HEK293 (cell line): Measurements from ENCODE around the gene TTLL9.
A peak's percentile ranks its signal among the peaks of the same experiment; 100 is the strongest.

Experiments used
- MEIS1 ChIP-seq: sonication (generic); formaldehyde crosslinking; IDR thresholded peaks from 2 replicates; pipeline ENCODE4 v1.8.1; 2022; ENCODE audit warnings: missing genetic modification reagents, mild to moderate bottlenecking, borderline replicate concordance
- PRDM2 ChIP-seq: fragments of 450-650 bp; formaldehyde crosslinking; IDR thresholded peaks from 2 replicates; pipeline ENCODE4 v1.5.1; 2016; ENCODE audit warnings: missing biosample characterization, missing genetic modification characterization, borderline replicate concordance
- PRDM4 ChIP-seq: fragments of 450-650 bp; formaldehyde crosslinking; IDR thresholded peaks from 2 replicates; pipeline ENCODE4 v1.5.1; 2017; ENCODE audit warnings: missing biosample characterization, missing genetic modification characterization
- TCF7L2 ChIP-seq: IDR thresholded peaks from 2 replicates; pipeline ENCODE4 v1.6.1; 2011; ENCODE audit warnings: low read depth, mild to moderate bottlenecking, inconsistent platforms, low read length, moderate library complexity, borderline replicate concordance
- ZNF114 ChIP-seq: fragments of 450-650 bp; formaldehyde crosslinking; IDR thresholded peaks from 2 replicates; pipeline ENCODE4 v1.5.0; 2017; ENCODE audit warnings: missing biosample characterization, missing genetic modification characterization
- ZNF121 ChIP-seq: fragments of 450-650 bp; formaldehyde crosslinking; IDR thresholded peaks from 2 replicates; pipeline ENCODE4 v1.5.1; 2016; ENCODE audit warnings: missing biosample characterization, missing genetic modification characterization
- ZNF169 ChIP-seq: fragments of 450-650 bp; formaldehyde crosslinking; IDR thresholded peaks from 2 replicates; pipeline ENCODE4 v1.5.1; 2016; ENCODE audit warnings: missing biosample characterization, missing genetic modification characterization
- ZNF174 ChIP-seq: fragments of 450-650 bp; formaldehyde crosslinking; IDR thresholded peaks from 2 replicates; pipeline ENCODE4 v1.5.0; 2017; ENCODE audit warnings: missing biosample characterization, mild to moderate bottlenecking, missing genetic modification characterization
- ZNF175 ChIP-seq: fragments of 450-650 bp; formaldehyde crosslinking; IDR thresholded peaks from 2 replicates; pipeline ENCODE4 v1.5.1; 2016; ENCODE audit warnings: missing biosample characterization, missing genetic modification characterization
- ZNF184 ChIP-seq: fragments of 450-650 bp; IDR thresholded peaks from 2 replicates; pipeline ENCODE4 v1.5.1; 2018; ENCODE audit warnings: missing biosample characterization, mild to moderate bottlenecking, missing genetic modification characterization
- ZNF311 ChIP-seq: fragments of 450-650 bp; formaldehyde crosslinking; IDR thresholded peaks from 2 replicates; pipeline ENCODE4 v1.5.1; 2017; ENCODE audit warnings: missing biosample characterization, missing genetic modification characterization, borderline replicate concordance
- ZNF394 ChIP-seq: fragments of 450-650 bp; formaldehyde crosslinking; IDR thresholded peaks from 2 replicates; pipeline ENCODE4 v1.5.1; 2016; ENCODE audit warnings: missing biosample characterization, missing genetic modification characterization, mild to moderate bottlenecking, moderate library complexity, borderline replicate concordance
- ZNF426 ChIP-seq: fragments of 450-650 bp; formaldehyde crosslinking; IDR thresholded peaks from 2 replicates; pipeline ENCODE4 v1.5.1; 2017; ENCODE audit warnings: missing biosample characterization, missing genetic modification characterization, mild to moderate bottlenecking, inconsistent platforms, moderate library complexity
- ZNF473 ChIP-seq: fragments of 450-650 bp; formaldehyde crosslinking; IDR thresholded peaks from 2 replicates; pipeline ENCODE4 v1.5.1; 2017; ENCODE audit warnings: missing biosample characterization, missing genetic modification characterization
- ZNF510 ChIP-seq: fragments of 450-650 bp; formaldehyde crosslinking; IDR thresholded peaks from 2 replicates; pipeline ENCODE4 v1.5.1; 2018; ENCODE audit warnings: mild to moderate bottlenecking, missing genetic modification characterization, missing biosample characterization; ENCODE audit not compliant: insufficient replicate concordance
- ZNF544 ChIP-seq: fragments of 450-650 bp; formaldehyde crosslinking; IDR thresholded peaks from 2 replicates; pipeline ENCODE4 v1.5.0; 2017; ENCODE audit warnings: missing biosample characterization, missing genetic modification characterization
- ZNF555 ChIP-seq: fragments of 450-650 bp; formaldehyde crosslinking; conservative IDR thresholded peaks from 2 replicates; pipeline ENCODE4 v1.5.1; 2017; ENCODE audit warnings: missing biosample characterization, mild to moderate bottlenecking, missing genetic modification characterization, inconsistent platforms
- ZNF561 ChIP-seq: fragments of 450-650 bp; IDR thresholded peaks from 2 replicates; pipeline ENCODE4 v1.5.1; 2018; ENCODE audit warnings: missing biosample characterization, missing genetic modification characterization, borderline replicate concordance
- ZNF664 ChIP-seq: fragments of 450-650 bp; formaldehyde crosslinking; IDR thresholded peaks from 2 replicates; pipeline ENCODE4 v1.5.1; 2016; ENCODE audit warnings: missing biosample characterization, missing genetic modification characterization
- ZNF837 ChIP-seq: fragments of 450-650 bp; formaldehyde crosslinking; IDR thresholded peaks from 2 replicates; pipeline ENCODE4 v1.5.1; 2016; ENCODE audit warnings: missing biosample characterization, missing genetic modification characterization
- ZNF843 ChIP-seq: fragments of 450-650 bp; formaldehyde crosslinking; IDR thresholded peaks from 2 replicates; pipeline ENCODE4 v1.5.1; 2016; ENCODE audit warnings: missing biosample characterization, missing genetic modification characterization
- ZSCAN30 ChIP-seq: fragments of 450-650 bp; IDR thresholded peaks from 2 replicates; pipeline ENCODE4 v1.5.1; 2018; ENCODE audit warnings: missing biosample characterization, mild to moderate bottlenecking, missing genetic modification characterization, moderate library complexity
- TF ChIP-seq, protein P1 (sequence below): fragments of 450-650 bp; formaldehyde crosslinking; IDR thresholded peaks from 2 replicates; pipeline ENCODE4 v1.5.1; 2016; ENCODE audit warnings: missing biosample characterization, missing genetic modification characterization
- TF ChIP-seq, protein P2 (sequence below): fragments of 450-650 bp; IDR thresholded peaks from 2 replicates; pipeline ENCODE4 v1.5.1; 2018; ENCODE audit warnings: missing biosample characterization, mild to moderate bottlenecking, missing genetic modification characterization
- TF ChIP-seq, protein P3 (sequence below): fragments of 450-650 bp; formaldehyde crosslinking; IDR thresholded peaks from 2 replicates; pipeline ENCODE4 v1.5.1; 2016; ENCODE audit warnings: missing biosample characterization, missing genetic modification characterization

The TTLL9 gene

GRCh38 chr20:31968291-31969126 lies 98.1 kb downstream of the TTLL9 start (continued):
- peak; percentile 22; the same call in 1 of the 2 replicates for TF ChIP-seq ZNF561 (tag by site-specific recombination)
- TF ChIP-seq, protein P1, sequence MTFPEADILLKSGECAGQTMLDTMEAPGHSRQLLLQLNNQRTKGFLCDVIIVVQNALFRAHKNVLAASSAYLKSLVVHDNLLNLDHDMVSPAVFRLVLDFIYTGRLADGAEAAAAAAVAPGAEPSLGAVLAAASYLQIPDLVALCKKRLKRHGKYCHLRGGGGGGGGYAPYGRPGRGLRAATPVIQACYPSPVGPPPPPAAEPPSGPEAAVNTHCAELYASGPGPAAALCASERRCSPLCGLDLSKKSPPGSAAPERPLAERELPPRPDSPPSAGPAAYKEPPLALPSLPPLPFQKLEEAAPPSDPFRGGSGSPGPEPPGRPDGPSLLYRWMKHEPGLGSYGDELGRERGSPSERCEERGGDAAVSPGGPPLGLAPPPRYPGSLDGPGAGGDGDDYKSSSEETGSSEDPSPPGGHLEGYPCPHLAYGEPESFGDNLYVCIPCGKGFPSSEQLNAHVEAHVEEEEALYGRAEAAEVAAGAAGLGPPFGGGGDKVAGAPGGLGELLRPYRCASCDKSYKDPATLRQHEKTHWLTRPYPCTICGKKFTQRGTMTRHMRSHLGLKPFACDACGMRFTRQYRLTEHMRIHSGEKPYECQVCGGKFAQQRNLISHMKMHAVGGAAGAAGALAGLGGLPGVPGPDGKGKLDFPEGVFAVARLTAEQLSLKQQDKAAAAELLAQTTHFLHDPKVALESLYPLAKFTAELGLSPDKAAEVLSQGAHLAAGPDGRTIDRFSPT (tag by site-specific recombination) = no peak
- TF ChIP-seq, protein P2, sequence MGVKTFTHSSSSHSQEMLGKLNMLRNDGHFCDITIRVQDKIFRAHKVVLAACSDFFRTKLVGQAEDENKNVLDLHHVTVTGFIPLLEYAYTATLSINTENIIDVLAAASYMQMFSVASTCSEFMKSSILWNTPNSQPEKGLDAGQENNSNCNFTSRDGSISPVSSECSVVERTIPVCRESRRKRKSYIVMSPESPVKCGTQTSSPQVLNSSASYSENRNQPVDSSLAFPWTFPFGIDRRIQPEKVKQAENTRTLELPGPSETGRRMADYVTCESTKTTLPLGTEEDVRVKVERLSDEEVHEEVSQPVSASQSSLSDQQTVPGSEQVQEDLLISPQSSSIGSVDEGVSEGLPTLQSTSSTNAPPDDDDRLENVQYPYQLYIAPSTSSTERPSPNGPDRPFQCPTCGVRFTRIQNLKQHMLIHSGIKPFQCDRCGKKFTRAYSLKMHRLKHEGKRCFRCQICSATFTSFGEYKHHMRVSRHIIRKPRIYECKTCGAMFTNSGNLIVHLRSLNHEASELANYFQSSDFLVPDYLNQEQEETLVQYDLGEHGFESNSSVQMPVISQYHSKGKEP (tag by site-specific recombination) = no peak
- TF ChIP-seq PRDM4 (tag by site-specific recombination) = no peak
- TF ChIP-seq ZNF174 (tag by site-specific recombination) = no peak
- no peak for TF ChIP-seq ZNF510 (tag by site-specific recombination)
- no peak for TF ChIP-seq ZNF184 (tag by site-specific recombination)
- no peak for TF ChIP-seq ZNF121
- TF ChIP-seq MEIS1 (CRISPR knock-in tag) = peak; percentile 92
- TF ChIP-seq ZNF426 = no peak
- no peak for TF ChIP-seq ZNF843 (tag by site-specific recombination)
- no peak for TF ChIP-seq TCF7L2
- no peak for TF ChIP-seq ZNF837 (tag by site-specific recombination)
- TF ChIP-seq ZNF473 (tag by site-specific recombination) = no peak
- TF ChIP-seq ZNF175 (tag by site-specific recombination) = no peak
- TF ChIP-seq ZNF664 (tag by site-specific recombination) = no peak
- peak; percentile 93 for TF ChIP-seq ZSCAN30
- TF ChIP-seq ZNF555 = no peak
- no peak for TF ChIP-seq ZNF114 (tag by site-specific recombination)
- no peak for TF ChIP-seq PRDM2 (tag by site-specific recombination)
- TF ChIP-seq ZNF544 (tag by site-specific recombination) = no peak
- no peak for TF ChIP-seq ZNF311
- peak; percentile 15; the same call in 1 of the 2 replicates for TF ChIP-seq ZNF394 (tag by site-specific recombination)
- no peak for TF ChIP-seq ZNF169 (tag by site-specific recombination)
- TF ChIP-seq, protein P3, sequence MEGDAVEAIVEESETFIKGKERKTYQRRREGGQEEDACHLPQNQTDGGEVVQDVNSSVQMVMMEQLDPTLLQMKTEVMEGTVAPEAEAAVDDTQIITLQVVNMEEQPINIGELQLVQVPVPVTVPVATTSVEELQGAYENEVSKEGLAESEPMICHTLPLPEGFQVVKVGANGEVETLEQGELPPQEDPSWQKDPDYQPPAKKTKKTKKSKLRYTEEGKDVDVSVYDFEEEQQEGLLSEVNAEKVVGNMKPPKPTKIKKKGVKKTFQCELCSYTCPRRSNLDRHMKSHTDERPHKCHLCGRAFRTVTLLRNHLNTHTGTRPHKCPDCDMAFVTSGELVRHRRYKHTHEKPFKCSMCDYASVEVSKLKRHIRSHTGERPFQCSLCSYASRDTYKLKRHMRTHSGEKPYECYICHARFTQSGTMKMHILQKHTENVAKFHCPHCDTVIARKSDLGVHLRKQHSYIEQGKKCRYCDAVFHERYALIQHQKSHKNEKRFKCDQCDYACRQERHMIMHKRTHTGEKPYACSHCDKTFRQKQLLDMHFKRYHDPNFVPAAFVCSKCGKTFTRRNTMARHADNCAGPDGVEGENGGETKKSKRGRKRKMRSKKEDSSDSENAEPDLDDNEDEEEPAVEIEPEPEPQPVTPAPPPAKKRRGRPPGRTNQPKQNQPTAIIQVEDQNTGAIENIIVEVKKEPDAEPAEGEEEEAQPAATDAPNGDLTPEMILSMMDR (tag by site-specific recombination) = no peak
